NCI-H524 (cell line): ENCODE results near the gene GGA1.

Source experiments
- DNase-seq, 2 experiments: peaks; one replicate each; lab custom pipeline; 2025; lab: John Stamatoyannopoulos, UW

GGA1 gene, protein sequence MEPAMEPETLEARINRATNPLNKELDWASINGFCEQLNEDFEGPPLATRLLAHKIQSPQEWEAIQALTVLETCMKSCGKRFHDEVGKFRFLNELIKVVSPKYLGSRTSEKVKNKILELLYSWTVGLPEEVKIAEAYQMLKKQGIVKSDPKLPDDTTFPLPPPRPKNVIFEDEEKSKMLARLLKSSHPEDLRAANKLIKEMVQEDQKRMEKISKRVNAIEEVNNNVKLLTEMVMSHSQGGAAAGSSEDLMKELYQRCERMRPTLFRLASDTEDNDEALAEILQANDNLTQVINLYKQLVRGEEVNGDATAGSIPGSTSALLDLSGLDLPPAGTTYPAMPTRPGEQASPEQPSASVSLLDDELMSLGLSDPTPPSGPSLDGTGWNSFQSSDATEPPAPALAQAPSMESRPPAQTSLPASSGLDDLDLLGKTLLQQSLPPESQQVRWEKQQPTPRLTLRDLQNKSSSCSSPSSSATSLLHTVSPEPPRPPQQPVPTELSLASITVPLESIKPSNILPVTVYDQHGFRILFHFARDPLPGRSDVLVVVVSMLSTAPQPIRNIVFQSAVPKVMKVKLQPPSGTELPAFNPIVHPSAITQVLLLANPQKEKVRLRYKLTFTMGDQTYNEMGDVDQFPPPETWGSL

DNA sequence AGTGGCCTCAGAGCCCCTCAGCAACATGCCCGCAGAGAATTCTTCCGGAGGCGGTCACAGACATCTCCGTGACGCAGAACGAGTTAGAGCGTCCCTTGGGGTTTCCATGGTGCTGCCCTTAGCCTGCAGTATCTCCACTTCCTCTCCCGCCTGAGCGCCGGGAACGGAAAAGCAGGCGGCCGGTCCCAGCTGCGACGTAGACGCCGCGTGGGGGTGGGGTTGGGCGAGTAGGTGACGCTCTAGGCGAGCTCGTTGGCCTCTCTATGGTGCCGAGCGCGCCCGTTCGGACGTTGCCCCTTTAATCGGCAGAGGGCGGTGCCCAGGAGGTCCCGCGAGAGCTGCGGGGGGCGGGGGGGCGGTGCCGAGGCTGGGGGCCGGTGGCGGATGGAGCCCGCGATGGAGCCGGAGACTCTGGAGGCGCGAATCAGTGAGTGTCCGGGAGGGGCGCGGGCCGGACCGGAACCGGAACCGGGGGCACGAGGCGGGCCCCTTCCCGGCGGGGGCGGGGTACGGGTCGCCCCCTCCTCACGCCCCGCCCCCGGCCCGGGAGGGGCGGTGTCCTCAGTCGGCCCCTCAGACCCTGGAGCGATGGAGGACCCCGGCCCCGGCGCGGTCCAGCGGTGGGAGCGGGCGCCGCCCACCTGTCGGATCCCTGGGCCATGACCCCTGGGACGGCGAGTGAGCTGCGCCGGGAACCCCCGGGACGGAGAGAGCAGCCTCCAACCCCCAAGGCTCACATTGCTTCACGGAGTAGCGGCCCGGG lies at the start of gene GGA1:
Gene GGA1 (plus strand): TSS at position 358 of the 763 bp plus-strand sequence. CDS start 27 bp downstream, at position 385.
- DNase-seq = peak; percentile 97 to 99

DNA sequence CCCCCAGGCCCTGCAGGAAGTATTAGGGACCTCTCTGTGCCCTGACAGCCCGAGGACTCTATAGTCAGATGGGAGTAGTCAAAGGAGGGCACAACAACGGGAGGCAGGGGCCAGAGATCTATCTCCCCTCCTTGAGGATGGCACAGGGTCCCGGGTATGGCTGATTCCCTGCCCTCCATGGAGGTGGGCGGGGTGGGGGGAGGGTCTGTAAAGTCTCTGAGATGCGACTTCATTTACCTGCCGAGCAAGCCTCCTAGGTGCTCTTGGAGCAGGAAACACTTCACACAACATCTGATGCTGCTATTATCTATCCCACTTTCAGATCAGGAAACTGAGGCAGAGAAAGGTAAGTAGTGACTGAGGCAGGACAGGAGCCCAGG lies 49.1 kb upstream of the GGA1 start:
- DNase-seq = no peak

DNA sequence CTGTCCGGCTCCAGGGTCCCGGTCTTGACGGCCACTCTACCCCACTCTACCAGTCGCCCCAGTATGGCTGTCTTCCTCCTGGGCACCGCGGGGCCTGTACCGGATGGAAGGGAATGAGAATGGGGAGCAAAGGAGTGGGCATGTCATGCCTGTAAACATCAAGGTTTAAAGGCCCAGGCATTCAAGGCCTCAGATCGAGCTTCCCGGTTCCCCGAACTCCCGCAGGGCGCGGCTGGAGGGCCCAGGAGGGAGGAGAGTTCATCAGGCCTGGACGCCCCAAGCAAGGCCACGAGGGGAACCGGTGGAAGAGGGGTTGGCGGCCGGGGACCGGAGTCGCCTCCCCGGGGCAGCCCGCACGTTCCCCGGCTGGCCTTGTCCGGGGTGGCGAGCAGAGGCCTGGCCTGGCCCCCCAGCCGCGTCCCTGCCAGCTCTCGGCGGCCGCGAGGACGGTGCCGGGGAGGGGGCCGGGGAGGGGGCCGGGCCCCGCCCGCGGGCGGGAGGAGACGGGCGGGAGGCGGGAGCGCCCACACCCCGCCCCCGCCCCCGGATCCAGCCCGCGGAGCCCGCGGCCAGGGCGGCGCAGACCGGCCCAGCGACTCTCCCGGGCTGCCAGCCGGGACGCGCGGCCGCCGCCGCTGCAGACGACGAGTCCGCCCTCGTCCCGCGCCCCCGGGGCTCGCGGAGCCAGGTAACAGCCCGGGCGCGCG lies 48.6 kb upstream of the GGA1 start, which contains the start of gene CDC42EP1:
Gene CDC42EP1 (plus strand): TSS at position 580 of the 707 bp plus-strand sequence. CDS start 5,870 bp downstream, outside the sequence.
- DNase-seq = peak in 1 of 2 experiments; percentile 9

DNA sequence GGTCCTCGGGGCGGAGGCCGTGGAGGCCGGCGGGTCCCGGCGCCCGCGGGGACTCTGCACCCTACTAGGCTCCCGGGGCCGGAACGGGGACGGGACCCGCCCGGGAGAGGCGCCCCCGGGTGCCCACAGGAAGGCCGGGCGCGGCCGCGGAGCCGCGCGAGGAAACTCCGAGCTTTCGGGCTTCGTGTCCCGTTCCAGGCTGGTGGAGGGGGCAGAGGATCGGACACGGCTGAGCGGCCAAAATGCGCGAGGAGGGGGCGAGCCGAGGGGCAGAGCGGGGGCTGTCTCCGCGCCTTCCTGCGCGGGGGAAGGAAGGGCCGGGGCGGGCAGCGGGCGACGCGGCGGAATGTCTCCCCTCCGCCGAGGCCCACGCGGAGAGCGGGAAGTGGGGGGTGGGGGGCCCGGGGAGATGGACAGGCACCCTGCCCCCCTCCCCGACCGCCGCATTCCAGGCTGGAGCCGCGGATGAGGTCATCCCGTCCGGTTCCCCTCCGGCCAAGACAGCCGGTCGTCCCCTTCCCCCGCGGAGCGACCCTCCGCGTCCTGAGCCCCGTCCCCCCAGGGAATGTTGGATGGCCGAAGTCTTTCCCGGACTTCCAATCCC lies 47.9 kb upstream of the GGA1 start:
- DNase-seq = no peak

DNA sequence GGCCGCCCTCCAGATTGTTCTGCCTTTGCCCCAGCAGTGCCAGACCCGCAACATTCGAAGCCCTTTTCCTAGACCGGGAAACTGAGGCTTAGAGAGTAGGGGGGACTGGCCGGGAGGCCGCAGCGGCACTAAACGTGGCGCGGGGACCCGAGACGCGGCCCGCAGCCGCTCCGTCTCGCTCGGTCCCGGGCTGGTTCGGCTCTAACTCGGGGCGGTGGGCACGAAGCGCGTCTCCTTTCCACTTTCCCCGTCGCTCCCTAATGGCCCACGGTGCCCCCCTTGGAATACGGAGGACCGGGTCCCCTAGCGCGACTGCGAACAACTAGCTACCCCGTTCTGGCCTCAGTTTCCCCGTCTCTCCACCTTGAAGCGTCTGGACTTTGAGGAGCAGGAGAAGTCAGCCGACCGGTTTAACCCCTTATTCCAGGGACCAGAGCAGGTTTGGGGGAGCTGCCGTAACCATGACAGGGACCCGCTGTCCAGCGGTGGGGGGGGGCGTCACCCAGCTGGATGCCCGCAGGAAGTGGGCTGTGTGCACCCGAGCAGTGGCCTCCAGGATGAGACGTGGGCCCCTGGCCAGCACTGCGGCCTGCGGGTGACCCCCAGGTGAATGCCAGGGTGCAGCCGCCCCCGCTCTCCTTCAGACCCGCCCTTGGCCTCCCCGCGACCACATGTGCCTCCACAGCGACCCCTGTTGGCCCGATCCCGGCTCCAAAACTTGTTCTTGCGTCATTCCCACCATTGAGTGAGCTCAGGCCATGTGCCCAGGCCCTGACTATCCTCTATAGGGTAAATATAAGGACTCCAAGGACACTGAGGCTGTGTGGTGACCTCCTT lies 47.2 kb upstream of the GGA1 start:
- peak; percentile 13 to 73 for DNase-seq

DNA sequence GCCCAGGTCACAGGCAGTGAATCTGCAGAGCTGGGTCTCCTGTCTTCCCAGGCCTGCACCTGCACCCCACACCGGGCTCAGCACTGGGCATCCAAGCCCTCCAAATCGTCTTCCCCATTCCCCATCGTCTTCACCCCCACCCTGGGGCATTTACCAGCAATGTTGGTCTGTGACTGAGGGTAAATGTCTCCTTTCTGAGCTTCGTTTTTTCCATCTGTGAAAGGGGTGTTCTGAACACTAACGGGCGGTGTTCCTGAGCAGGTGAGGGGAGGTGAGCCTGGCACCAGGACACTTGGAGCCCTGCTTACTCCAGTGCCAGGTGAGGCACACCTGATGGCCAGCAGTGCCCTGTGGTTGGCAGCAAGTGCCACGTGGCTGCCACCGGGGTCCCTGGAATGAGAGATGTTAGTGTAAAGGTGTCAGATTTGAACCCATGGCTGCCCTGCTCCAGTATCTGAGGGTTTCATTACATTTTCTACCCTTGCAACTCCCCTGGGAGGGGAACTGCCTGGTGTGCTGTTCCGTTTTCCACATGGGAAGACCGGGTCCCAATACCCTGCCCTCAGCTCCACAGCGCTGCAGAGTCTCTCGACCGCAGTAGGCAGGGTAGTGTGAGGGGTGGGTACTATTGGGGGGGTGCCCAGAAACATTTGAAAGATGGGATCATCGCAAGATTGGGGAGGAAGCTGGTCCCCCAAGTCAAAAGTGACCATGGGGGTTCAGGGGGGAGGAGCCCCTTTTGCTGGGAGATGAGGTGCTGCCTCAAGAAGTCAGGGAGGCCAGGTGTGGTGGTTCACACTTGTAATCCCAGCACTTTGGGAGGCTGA lies 46.4 kb upstream of the GGA1 start:
- DNase-seq = no peak

DNA sequence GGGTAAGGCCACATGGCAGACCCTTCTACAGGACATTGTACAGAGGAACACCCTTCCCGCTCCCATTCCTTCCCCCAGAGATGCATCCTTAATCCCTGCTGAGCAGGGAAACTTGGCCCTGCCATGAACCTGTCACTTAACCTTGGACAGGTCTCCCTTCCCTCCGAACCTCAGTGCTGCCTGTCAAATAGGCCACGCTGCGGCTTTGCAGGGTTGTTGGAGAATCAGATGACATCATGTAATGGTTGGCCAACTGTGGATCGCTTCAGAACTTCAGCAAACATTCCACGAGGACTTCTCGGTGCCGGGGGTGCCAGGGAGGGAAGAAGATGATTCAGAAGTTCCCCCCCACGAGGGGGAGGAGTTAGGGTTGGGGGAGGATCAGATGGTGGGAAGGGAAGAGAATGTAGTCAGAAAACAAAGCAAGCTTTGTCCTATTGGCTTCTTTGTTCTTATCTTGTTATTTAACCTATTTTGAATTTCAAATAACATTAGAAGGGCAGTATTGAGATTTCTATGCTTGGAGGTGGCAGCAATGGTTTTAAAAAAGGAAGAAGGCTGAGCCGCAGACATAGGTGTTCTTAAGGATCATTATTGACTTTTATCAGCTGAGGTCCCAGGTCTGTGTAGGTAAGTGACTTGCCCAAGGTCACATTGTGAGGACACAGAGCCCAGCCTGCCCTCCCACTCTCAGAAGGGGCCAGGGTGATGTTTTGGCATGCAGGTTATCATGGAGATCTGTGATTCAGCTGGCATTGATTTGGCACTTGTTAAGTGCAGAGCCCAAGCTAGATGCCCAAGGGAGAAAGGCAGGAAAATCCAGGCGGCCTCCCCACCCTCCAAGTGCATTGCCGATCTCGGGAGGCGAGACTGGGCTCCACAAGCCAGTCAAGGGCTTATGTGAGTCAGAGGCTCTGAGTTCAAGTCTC lies 45.2 kb upstream of the GGA1 start:
- no peak for DNase-seq

DNA sequence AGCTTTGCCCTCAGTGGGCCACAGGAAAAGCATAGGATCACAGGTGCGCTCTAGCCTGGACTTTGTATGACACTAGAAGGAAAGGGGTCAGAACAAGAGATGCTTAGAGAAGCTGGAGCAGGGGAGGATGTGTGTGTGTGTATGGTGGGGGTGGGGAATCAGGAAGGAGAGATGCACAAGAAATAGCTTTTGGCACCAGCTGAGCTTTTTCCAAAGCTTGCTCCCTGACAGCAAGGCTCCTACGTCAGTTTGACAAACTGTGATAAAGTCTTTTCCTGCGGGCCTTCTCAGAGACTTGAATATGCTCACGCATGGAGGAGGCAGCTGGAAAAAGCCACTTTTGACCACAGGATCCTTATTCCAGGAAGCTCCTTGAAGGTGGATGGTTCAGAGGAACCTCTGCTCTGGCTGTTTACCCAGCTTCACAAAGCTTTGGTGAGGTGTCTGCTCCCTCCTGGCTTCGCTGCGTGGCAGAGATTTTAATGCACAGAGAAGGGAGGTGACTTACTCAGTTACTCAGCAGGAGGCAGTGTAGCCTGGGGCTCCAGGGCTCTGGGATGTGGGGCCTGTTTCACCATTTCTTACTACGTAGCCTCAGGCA lies 44.4 kb upstream of the GGA1 start:
- no peak for DNase-seq

DNA sequence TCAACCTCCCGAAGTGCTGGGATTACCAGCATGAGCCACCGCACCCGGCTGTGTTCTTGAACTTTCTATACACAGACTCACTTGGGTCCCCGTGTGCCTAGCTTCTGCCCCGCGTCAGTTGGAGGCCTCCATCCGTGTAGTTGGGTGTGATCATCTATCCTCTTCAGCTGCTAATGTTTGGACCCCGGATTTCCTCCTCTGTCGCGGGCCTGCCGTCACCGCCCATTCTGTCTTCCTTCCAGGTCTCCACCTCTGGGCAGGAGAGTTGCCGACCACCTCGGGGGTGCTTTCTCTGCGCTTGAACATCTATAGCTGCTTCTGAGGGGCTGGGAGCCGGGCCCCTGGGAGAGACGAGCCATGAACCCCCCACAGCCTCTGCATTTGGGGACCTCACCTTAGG lies 42.8 kb upstream of the GGA1 start:
- DNase-seq = no peak

DNA sequence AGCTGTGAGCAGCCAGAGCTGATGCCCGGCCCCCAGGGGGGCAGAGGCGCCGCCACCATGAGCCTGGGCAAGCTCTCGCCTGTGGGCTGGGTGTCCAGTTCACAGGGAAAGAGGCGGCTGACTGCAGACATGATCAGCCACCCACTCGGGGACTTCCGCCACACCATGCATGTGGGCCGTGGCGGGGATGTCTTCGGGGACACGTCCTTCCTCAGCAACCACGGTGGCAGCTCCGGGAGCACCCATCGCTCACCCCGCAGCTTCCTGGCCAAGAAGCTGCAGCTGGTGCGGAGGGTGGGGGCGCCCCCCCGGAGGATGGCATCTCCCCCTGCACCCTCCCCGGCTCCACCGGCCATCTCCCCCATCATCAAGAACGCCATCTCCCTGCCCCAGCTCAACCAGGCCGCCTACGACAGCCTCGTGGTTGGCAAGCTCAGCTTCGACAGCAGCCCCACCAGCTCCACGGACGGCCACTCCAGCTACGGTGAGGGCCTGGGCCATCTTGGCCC lies 42.3 kb upstream of the GGA1 start:
- no peak for DNase-seq

DNA sequence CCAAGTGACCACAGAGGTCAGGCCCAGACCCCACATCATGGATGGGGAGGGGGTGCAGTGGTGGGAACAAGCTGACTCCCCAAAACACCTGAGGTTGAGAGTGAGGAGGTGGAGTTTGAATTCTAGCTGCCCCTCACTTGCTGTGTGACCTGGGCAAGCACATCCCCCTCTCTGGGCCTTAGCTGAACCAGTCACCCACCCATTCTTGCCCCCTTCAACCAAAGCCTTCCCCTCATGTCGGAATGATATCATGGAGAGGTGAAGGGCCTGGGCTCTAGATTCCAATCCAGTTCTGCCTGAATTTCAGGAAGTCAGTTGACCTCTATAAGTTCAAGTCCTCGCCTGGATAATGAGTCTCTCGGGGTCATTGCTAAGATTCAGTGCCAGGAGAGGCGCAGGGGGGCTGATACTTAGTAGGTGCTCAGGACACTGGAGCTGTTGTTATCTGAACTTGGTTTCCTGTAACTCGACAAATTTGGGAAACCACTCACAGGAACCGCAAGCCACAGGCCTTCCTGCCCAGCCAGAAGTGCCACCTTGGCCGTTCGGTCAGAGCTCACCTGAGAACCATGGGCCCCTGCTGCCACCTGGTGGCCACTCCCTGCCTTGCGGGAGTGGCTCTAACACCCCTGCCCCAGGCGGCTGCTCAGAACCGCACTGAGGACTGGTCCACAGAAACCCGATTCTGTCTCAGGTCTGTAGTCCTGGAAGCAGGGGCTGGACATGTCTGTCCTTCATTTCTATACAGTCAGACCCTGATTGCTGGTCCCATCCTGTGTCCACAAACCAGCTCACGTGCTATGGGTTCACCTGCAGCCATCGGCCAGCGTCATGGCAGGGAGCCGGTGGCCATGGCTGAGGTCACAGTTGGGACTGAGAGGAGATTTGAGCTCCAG lies 41.5 kb upstream of the GGA1 start:
- peak; percentile 25 to 77 for DNase-seq

DNA sequence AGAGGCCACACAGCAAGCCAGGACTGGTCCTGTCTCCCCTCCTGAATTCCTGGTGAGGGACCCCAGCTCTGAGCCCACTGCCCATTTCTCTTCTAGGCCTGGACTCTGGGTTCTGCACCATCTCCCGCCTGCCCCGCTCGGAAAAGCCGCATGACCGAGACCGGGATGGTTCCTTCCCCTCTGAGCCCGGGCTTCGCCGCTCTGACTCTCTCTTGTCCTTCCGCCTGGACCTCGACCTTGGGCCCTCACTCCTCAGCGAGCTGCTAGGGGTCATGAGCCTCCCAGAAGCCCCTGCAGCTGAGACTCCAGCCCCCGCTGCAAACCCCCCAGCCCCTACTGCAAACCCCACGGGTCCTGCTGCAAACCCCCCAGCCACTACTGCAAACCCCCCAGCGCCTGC lies 40.6 kb upstream of the GGA1 start:
- DNase-seq = no peak

DNA sequence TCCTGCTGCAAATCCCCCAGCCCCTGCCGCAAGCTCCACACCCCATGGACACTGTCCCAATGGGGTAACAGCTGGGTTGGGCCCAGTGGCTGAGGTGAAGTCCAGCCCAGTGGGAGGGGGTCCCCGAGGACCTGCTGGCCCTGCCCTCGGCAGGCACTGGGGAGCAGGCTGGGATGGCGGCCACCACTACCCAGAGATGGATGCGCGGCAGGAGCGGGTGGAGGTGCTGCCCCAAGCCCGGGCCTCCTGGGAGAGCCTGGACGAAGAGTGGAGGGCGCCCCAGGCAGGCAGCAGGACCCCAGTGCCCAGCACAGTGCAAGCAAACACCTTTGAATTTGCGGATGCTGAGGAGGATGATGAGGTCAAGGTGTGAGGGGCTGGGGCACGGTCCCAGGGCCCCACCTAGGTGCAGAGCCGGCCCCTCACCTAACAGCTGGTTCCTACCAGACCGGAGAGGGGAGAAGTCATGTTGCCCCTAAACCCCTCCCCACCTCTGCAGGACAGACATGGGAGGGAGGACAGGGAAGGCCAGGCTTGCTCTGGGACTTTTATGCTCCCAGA lies 40.1 kb upstream of the GGA1 start:
- DNase-seq = no peak

DNA sequence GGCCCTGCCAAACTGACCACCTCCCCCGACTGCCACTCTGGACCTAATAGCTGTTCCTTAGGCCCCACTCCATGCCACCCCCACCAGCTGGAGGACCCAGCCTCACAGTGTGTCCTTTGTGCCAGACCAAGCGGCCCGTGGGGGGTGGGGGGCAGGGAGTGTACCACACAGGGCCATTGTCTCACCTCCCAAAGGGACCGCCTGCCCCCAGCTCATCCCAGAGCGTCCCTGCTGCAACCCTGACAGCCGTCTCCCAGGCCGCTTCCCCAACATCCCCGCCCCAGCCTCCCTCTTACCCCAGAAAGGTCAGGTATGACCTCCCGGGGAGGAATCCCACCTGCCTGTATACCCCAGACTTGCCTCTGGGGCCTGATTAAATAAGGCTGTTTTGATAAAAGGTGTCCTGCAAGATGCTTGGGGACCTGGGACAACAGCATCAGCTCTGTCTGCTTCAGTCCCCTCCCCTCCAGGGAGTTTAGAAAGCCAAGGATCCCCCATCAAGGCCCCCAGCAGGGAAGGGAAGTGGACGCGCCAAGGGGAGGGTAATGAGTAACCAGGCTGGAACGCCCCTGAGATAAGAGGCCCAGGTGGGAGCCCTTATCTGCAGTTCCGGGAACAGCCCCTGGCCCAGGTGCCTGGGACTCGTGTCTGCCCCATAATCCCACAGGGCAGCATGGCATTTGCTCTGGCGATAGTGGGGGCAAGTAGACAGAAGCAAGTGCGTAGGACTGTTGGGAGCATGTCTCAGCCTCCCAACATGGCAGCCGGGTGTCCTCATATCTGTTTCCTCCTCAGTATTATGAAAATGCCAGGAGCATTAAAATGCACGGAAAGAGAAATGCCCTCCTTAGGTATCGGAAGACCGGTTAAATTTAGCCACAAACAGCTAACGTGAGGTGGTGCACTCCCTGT lies 39.4 kb upstream of the GGA1 start:
- no peak for DNase-seq

DNA sequence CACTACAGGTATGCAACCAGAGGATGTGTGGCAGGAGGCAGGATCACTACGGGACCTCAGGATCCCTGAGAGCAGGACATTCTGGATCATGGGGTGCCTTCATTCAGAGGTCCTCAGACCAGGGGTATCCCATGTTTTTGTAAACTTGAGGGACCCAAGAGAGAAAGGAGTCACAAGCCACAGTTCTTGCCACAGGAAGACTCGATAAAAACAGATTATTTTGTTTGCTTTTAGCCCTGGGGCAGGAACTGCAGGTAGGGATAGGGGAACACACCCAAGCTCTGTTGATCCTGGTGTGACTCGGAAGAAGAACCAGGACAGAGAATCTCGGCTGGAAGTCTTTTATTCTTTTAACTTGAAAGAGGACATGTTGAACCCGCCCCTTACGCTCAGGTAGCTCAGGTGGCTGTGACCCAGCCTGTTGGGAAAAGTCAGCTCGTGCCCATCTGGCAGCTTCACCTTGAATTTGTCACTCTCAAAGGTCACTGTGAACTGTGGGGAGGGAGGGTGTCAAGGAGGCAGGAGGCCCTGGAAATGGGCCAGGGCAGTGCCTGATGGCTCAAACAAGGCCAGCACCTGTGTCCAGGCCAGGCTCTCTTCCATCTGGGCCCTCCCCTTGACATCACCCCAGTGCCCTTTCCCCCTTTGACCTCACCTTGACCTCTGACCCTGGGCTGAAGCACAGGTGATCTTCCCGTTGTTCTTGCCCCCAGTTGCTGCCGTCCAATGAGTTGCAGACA lies 38.5 kb upstream of the GGA1 start:
- no peak for DNase-seq
